DND-41 (cell line): ENCODE results near the gene RTN4RL1.

Experiments used
- CTCF ChIP-seq: IDR thresholded peaks from 2 replicates; pipeline ENCODE4 v1.5.1; 2012; ENCODE audit warnings: borderline replicate concordance, low read length, moderate library complexity, mild to moderate bottlenecking; ENCODE audit not compliant: poor library complexity, severe bottlenecking; ENCODE audit errors: extremely low read depth
- EZH2 ChIP-seq: IDR thresholded peaks from 3 replicates; pipeline ENCODE4 v1.6.1; 2012; ENCODE audit warnings: borderline replicate concordance, low read depth, mild to moderate bottlenecking, moderate library complexity, low read length, inconsistent platforms; ENCODE audit not compliant: severe bottlenecking

DNA sequence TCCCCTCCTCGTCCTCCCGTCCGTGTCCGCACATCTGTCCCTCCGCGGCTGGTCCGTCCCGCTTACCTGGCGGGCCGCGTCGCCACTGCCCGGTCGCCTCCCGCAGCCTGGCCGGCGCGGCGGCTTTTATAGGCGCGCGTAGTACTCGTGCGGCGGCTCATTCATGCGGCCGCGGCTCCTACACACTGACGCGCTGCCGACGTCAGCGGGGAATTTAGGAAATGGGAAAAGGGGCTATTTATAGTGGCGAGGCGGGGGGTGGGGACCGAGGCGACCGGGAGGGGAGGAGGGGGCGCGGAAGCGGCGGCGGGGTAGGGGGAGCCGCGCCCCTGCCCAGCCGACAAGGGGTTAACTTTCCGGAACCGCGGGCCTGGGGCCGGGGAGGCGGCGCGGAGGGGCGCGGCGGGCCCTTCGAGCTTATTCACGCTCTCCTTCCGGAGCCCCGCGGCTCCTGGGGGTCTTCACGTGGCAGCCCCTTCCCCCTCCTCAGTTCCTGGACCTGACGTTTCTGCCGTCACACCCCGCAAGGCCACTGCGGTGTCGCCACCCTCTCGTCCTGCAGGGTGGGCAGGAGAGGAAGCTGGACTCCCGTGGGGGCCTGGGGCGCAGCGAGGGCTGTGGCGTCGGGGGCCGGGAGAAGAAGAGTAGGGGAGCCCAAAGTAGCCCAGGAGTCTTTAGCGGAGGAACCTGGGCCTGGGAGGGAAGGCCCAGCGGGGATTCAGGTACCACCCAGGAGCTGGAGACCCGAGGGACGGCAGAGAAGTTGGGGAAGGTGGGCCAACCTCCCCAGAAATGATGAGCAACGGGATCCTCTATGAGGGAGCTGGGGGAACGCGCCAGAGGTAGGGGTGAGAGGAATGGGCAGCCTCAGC, 26.2 kb upstream of the RTN4RL1 start:
- TF ChIP-seq CTCF: no peak
- peak; percentile 61 for TF ChIP-seq EZH2
